HepG2 (cell line): ENCODE results near the gene OSCP1. TPM values are rescaled to one million over a fixed set of nuclear protein-coding genes. Genes with fewer than 3 reads are reported as not detected.

Source experiments
- ATAC-seq: fragments of 200-7000 bp; cut with Tn5 transposase; 3 replicates; pipeline ENCODE4 v1.9.1; 2020; ENCODE audit warnings: mild to moderate bottlenecking, moderate library complexity
- BruUV-seq: library from RNA; stranded (reverse); fragments of 400-500 nt; replicated peaks from 2 replicates; lab custom pipeline; 2021; lab: Mats Ljungman, UMichigan
- CTCF ChIA-PET: fragments of 300-600 bp; formaldehyde crosslinking; extraction: SDS; loops from one replicate; lab custom pipeline; 2021; ENCODE audit warnings: low total read pairs, inconsistent platforms, low intra/inter-chr PET ratio; lab: Yijun Ruan, JAX
- POLR2A ChIA-PET: fragments of 350-600 bp; sonication (Branson Sonifier 250); formaldehyde crosslinking; loops from one replicate; lab custom pipeline; 2020; ENCODE audit warnings: antibody characterized with exemption, inconsistent platforms; lab: Yijun Ruan, JAX
- DNase-seq: peaks from one replicate; pipeline ENCODE4 v3.0.0-alpha.2; 2015; ENCODE audit warnings: low spot score
- FAIRE-seq: peaks from 3 replicates; lab custom pipeline; 2011; peaks lifted over from hg19 to GRCh38; lab: Jason Lieb, UNC
- H2AFZ ChIP-seq: one replicate; pipeline ENCODE4 v1.6.1; 2011; ENCODE audit warnings: low read length, inconsistent platforms
- H3K27ac ChIP-seq: fragments of 300-600 bp; 3 replicates; pipeline ENCODE4 v1.8.0; 2011; ENCODE audit warnings: mixed run types, mild to moderate bottlenecking, mixed read lengths, low read length, inconsistent platforms; ENCODE audit not compliant: insufficient read depth; ENCODE audit errors: extremely low read length
- H3K27me3 ChIP-seq, 2 experiments: fragments of 200-600 bp in 1 of 2; 2 replicates in 1 of 2; 3 replicates in 1 of 2; pipeline versions ENCODE4 v1.6.0 to v1.8.0; 2011; ENCODE audit warnings: low read length in 2 of 2, mild to moderate bottlenecking in 2 of 2, moderate library complexity in 2 of 2, inconsistent platforms in 1 of 2; ENCODE audit not compliant: insufficient read depth in 2 of 2, control insufficient read depth in 1 of 2
- H3K36me3 ChIP-seq, 2 experiments: fragments of 200-600 bp in 1 of 2; replicated peaks in 1 of 2; 2 replicates in 1 of 2; 3 replicates in 1 of 2; pipeline versions ENCODE4 v1.5.1 to v1.8.0; 2011; ENCODE audit warnings: low read length in 2 of 2, inconsistent platforms in 1 of 2; ENCODE audit not compliant: insufficient read depth in 2 of 2, control insufficient read depth in 1 of 2
- H3K4me1 ChIP-seq: 2 replicates; pipeline ENCODE4 v1.5.1; 2012; ENCODE audit warnings: low read length, inconsistent platforms; ENCODE audit not compliant: insufficient read depth
- H3K4me2 ChIP-seq: 2 replicates; pipeline ENCODE4 v1.6.0; 2011; ENCODE audit warnings: low read depth, low read length, inconsistent platforms
- H3K4me3 ChIP-seq, 3 experiments: fragments of 200-600 bp in 1 of 3; sonication (generic), shearing (Covaris generic) in 1 of 3; replicated peaks in 1 of 3; 2 replicates each; pipeline ENCODE4 v1.5.1; 2011 to 2016; ENCODE audit warnings: low read length in 3 of 3, inconsistent platforms in 2 of 3, low read depth in 2 of 3, mild to moderate bottlenecking in 2 of 3, control low read depth in 1 of 3, mixed read lengths in 1 of 3; ENCODE audit not compliant: insufficient read depth in 1 of 3
- H3K79me2 ChIP-seq: one replicate; pipeline ENCODE4 v1.6.1; 2011; ENCODE audit warnings: low read length, inconsistent platforms; ENCODE audit not compliant: insufficient read depth
- H3K9ac ChIP-seq: 2 replicates; pipeline ENCODE4 v1.6.0; 2011; ENCODE audit warnings: mild to moderate bottlenecking, low read depth, low read length, inconsistent platforms; ENCODE audit not compliant: insufficient read depth
- H3K9me3 ChIP-seq: 2 replicates; pipeline ENCODE4 v1.5.1; 2012; ENCODE audit warnings: mild to moderate bottlenecking, low read length
- H4K20me1 ChIP-seq: 2 replicates; pipeline ENCODE4 v1.6.0; 2011; ENCODE audit warnings: inconsistent platforms, mild to moderate bottlenecking, low read length, moderate library complexity; ENCODE audit not compliant: insufficient read depth
- FOXP4 ChIP-seq: sonication (generic); formaldehyde crosslinking; IDR thresholded peaks from 2 replicates; pipeline ENCODE4 v1.4.0; 2020; ENCODE audit warnings: missing genetic modification reagents
- PAXIP1 ChIP-seq: sonication (generic); formaldehyde crosslinking; conservative IDR thresholded peaks from 2 replicates; pipeline ENCODE4 v1.4.0; 2020; ENCODE audit warnings: mild to moderate bottlenecking, missing genetic modification reagents, moderate library complexity
- PHF8 ChIP-seq: sonication (generic); formaldehyde crosslinking; IDR thresholded peaks from 2 replicates; pipeline ENCODE4 v1.5.0; 2020; ENCODE audit warnings: missing genetic modification reagents
- RELA ChIP-seq: sonication (generic); formaldehyde crosslinking; IDR thresholded peaks from 2 replicates; pipeline ENCODE4 v1.4.0; 2020; ENCODE audit warnings: missing genetic modification reagents
- SRSF1 ChIP-seq: fragments of 200-400 bp; formaldehyde crosslinking; optimal IDR thresholded peaks from 2 replicates; pipeline ENCODE3; 2017; ENCODE audit warnings: mild to moderate bottlenecking, low read depth, low read length, moderate library complexity
- YY1 ChIP-seq: IDR thresholded peaks from 2 replicates; pipeline ENCODE4 v1.6.1; 2011; ENCODE audit warnings: low read length, low read depth, moderate library complexity, mild to moderate bottlenecking; ENCODE audit not compliant: insufficient read depth, insufficient replicate concordance
- ZBED4 ChIP-seq: sonication (generic); formaldehyde crosslinking; IDR thresholded peaks from 2 replicates; pipeline ENCODE4 v1.4.0; 2020; ENCODE audit warnings: missing genetic modification reagents, borderline replicate concordance
- ZBTB8A ChIP-seq: sonication (generic); formaldehyde crosslinking; IDR thresholded peaks from 2 replicates; pipeline ENCODE4 v1.4.0; 2020; ENCODE audit warnings: mild to moderate bottlenecking, low read depth, missing genetic modification reagents, borderline replicate concordance
- ZMYM4 ChIP-seq: sonication (generic); formaldehyde crosslinking; IDR thresholded peaks from 2 replicates; pipeline ENCODE4 v1.8.1; 2023; ENCODE audit warnings: mild to moderate bottlenecking, missing genetic modification reagents
- ZNF33B ChIP-seq: sonication (generic); formaldehyde crosslinking; IDR thresholded peaks from 2 replicates; pipeline ENCODE4 v1.5.1; 2020; ENCODE audit warnings: mild to moderate bottlenecking, missing genetic modification reagents
- ZNF619 ChIP-seq: sonication (generic); formaldehyde crosslinking; IDR thresholded peaks from 2 replicates; pipeline ENCODE4 v1.4.0; 2020; ENCODE audit warnings: mild to moderate bottlenecking, missing genetic modification reagents
- WGBS: methylation state at CpG from one replicate; pipeline ENCODE4 v1.1.6; 2017; ENCODE audit warnings: low lambda C conversion rate; 5-methylcytosine and 5-hydroxymethylcytosine counted together
- in situ Hi-C: cut with HindIII; loops from 2 replicates; pipeline ENCODE4 v1.10.0; 2017; ENCODE audit warnings: low pct_unique_long_range_greater_than_20kb; ENCODE audit not compliant: extremely low pct_ligation_motif_present
- intact Hi-C: fragments of 100-400 bp; cut with micrococcal nuclease; formaldehyde crosslinking; loops from one replicate; pipeline ENCODE4 v1.10.0; 2022; ENCODE audit not compliant: unreplicated experiment
- polyA plus RNA-seq, 8 experiments: library from polyadenylated mRNA; depleted of rRNA in 3 of 8; stranded (reverse) in 7 of 8; unstranded in 1 of 8; fragments of >200 nt; fragmentation: Illumina TruSeq in 4 of 8; extraction: Trizol in 4 of 8; gene quantifications; 2 replicates each; pipeline versions ENCODE4 v1.2.1 to v1.2.3, GENCODE V29; 2011 to 2016; ENCODE audit warnings: low read depth in 4 of 8, missing spikeins in 1 of 8, mixed read lengths in 1 of 8; ENCODE audit not compliant: insufficient read depth in 1 of 8
- total RNA-seq, 5 experiments: library from RNA; depleted of rRNA; stranded (reverse); fragments of >200 nt; fragmentation: Illumina TruSeq; extraction: Trizol; gene quantifications; 2 replicates each; pipeline ENCODE4 v1.2.3, GENCODE V29; 2016; ENCODE audit warnings: low read depth in 1 of 5

OSCP1 gene
- total and polyA plus RNA-seq, 2 of the 13 experiments (the other 11 are each of a cell fraction or from before 2014, with no cell fraction given) = 0.60 to 0.84 TPM

GRCh38 chr1:36458910-36459309 lies 8.7 kb upstream of the OSCP1 start:
- no peak overlapping the region for H3K9ac ChIP-seq
- H3K79me2 ChIP-seq = peaks cover 14% of the 10 kb centered on the region
- peaks cover 33% of the 10 kb centered on the region for H3K4me1 ChIP-seq
- no TSS peak for BruUV-seq
- no peak overlapping the region for H3K4me2 ChIP-seq
- 100% methylated on average over 3 of the region's 3 CpGs for WGBS
- CTCF ChIA-PET = no interaction called here
- in situ Hi-C loops (no loop called here), intact Hi-C loops (no loop called here)
- DNase-seq = no peak
- H2AFZ ChIP-seq = no peak overlapping the region
- no peak for FAIRE-seq
- H4K20me1 ChIP-seq = no peaks in the 10 kb centered on the region
- H3K27ac ChIP-seq = no peak overlapping the region
- no peak for ATAC-seq
- POLR2A ChIA-PET = no interaction called here
- peaks cover 25 to 72% of the 10 kb centered on the region in 2 experiments for H3K36me3 ChIP-seq
- H3K27me3 ChIP-seq = no peaks in the 10 kb centered on the region; a peak in 1 of 5 replicates
- no peak overlapping the region for H3K4me3 ChIP-seq
- H3K9me3 ChIP-seq = no peaks in the 10 kb centered on the region
- TF ChIP-seq RELA (CRISPR knock-in tag) = no peak
- no peak for TF ChIP-seq ZNF619 (CRISPR knock-in tag)
- TF ChIP-seq ZMYM4 (CRISPR knock-in tag) = no peak
- no peak for TF ChIP-seq SRSF1
- TF ChIP-seq ZNF33B (CRISPR knock-in tag) = no peak
- no peak for TF ChIP-seq PAXIP1 (CRISPR knock-in tag)
- no peak for TF ChIP-seq YY1
- no peak for TF ChIP-seq PHF8
- no peak for TF ChIP-seq FOXP4 (CRISPR knock-in tag)
- TF ChIP-seq ZBTB8A (CRISPR knock-in tag) = no peak
- no peak for TF ChIP-seq ZBED4
